Stimulated activated CD8-positive, alpha-beta memory T cell treated with anti-CD3 and anti-CD28 coated beads, Interleukin-12 subunit alpha, Interleukin-12 subunit beta, amount 100 ng/mL, for 24 hours (primary cell): ENCODE measurements around the gene B9D1.

ENCODE experiments used
- DNase-seq: peaks from one replicate; pipeline ENCODE4 v3.0.0-alpha.2; 2020; ENCODE audit errors: extremely low read depth

The B9D1 gene

DNA sequence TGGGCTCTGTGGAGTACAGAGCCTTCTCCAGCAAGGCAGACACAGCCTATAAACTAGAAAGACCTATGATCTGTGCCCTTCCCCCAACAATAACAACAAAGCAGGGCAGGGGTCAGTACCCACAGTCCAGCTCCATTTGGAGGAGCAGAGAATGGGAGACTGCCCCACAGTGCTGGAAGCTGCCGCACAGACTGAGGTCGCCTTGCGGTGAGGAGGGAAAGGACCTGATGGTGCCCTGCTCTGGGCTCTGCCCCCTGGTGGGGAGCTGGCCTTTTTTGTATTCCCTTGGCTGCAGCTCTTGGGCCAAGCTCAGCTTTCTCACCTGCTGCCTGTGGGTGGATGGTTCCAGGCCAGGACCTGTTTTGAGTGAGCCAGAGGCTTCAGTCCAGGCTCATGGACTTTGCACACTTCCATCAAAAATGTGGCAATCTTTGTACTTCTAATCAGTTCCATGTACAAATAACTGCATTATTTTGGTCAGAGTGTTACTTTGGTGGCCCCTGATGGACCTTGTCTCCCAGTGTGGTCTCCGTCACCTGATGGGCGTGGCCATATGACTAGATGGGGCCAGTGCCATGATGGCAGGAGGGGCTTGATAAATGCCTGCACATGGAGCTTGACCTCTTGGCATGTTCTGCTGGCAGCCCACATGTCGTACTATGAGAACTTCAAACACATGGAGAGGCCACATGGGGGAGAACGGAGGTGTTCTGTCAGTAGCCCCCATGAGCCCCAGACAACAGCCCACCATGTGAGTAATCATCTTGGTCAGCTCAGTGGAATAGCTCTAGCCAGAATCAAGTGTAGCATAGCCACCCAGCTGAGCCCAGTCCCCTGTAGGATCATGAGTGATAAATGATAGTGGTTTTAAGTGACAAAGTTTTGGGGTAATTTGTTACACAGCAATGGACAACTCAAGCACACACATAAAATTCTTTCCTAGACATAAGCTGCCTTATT lies 24.2 kb downstream of the B9D1 start:
- peak; percentile 24 for DNase-seq

DNA sequence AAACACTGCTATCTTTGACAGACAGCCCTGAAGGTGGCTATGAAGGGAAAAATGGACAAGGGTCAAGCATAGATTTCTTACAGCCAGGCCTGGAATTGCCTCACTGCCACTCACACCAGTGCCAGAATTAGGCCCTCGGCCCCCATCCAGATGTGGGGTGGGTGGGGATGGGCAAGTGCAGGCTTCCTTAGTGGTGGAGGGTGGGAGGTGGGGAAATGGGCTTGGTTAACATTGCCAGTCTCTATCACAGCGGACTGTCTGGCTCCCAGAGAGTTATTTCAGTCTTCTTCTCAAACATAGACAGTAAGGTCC lies 24.9 kb downstream of the B9D1 start:
- DNase-seq = no peak

DNA sequence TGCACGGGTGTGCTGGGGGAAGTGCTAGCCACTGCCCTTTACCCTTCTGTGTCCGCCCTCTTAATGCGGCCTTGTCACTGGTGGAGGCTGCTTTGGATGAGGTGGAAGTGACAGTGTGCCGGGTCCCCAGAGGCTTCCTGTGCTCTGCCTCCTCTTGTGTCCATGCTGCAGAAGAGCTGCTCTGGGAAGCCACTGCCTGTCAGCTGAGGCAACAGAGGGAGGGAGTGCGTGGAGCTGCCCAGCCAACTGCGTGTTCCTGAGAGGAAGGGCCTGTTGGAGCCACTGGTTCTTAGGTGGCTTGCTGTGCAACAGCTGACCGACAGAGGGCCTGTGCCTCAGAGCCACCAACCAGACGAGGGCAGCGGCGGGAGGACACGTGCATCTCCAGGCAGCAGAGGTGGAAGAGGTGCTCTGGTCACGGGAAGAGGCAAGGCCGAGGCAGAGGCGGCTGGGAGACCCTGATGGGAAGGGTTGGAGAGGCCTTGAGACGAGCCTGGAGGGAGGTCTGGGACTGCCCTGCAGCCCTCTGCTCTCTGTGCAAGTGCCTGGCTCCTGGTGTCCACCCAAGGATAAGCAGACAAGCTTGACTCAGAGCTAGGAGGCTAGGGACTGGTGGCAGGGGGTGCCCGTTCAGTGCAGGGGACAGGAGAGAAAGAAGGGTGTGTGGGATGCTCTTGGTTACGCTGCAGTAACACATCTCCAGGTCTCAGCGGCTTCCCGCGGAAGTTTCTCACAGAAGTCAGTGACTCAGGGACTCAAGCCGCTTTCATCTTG lies 25.4 kb downstream of the B9D1 start:
- DNase-seq = no peak

DNA sequence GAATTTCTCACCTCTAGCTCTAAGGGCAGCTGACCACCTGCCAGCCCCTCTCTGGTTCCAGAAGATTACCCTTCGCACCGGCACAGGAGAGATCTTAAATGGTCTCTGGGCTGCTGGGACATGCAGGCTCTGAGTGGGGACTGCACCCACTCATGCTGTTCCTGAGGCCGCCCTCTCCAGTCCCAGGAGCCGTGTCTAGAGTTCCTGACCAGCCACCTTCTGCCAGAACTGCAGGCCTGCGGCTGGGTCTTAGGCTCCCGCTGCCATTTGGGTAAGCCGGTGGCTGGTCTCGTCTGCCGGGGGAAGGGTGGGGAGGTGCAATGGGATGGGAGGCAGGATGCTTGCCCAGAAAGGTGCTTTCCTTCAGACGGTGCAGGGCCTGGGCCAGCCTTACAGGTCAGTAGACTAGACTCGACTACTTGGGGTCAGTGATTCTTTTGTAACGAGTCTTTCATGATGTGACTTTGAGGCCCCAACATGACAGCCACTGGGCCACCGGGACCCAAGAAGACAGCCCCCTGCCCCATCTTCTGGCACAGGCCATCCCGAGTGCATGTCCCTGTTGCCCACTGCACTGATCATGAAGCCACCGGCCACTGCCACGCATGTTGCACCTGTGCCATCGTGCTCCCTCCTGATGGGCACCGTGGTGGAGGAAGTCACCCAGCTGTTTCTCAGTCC lies 26.4 kb downstream of the B9D1 start:
- DNase-seq = no peak

DNA sequence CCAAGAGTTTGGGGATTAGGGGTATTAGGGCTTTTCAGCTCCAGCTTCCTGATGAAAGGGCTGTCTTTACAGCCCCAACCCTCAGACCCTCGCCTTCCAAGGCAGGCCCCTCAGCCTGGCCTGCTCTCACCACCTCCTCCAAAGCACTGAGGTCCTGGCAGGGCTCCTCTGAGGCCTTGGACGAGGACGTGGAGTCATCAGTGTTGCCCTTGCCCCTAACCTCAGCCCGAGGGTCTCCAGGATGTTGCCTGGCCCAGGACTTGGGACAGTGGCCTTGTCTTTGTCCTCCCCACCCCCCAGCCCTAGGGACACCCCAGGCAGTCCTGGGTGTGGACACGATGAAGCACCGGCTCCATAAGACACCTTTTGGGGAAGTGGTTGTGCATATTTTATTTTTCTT lies 28.2 kb downstream of the B9D1 start:
- no peak for DNase-seq

DNA sequence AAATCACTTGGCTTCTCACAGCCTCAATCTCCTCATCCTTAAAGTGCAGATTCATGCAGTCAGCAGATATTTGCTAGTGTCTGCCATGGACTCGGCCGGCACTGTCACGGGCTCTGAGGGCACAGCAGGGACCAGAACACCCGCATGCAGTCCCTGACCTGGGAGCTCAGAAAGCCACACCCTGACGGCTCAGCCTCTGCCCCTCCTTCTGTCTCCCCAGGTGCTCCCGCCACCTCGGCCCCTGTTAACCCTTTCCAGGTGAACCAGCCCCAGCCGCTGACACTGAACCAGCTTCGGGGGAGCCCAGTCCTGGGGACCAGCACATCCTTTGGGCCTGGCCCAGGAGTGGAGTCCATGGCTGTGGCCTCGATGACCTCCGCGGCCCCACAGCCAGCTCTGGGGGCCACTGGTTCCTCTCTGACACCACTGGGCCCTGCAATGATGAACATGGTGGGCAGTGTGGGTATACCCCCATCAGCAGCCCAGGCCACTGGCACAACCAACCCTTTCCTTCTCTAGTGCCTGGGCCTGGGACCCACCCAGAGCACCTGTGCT lies 28.7 kb downstream of the B9D1 start:
- DNase-seq = no peak

DNA sequence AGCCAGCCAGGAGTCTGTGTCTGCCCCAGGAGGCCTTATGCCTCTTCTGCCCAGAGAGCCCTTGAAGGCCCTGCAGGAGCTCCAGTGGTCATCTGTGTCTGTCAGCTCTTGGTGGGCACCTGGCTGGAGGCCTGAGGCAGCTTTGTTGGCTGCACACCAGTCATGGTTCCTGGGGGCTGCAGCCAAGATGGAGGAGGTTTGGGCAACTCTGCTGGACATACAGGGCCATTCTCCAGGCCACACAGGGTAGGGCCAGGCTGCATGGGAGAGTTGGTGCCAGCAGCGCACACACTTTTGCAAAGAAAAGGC lies 29.4 kb downstream of the B9D1 start:
- DNase-seq = no peak

DNA sequence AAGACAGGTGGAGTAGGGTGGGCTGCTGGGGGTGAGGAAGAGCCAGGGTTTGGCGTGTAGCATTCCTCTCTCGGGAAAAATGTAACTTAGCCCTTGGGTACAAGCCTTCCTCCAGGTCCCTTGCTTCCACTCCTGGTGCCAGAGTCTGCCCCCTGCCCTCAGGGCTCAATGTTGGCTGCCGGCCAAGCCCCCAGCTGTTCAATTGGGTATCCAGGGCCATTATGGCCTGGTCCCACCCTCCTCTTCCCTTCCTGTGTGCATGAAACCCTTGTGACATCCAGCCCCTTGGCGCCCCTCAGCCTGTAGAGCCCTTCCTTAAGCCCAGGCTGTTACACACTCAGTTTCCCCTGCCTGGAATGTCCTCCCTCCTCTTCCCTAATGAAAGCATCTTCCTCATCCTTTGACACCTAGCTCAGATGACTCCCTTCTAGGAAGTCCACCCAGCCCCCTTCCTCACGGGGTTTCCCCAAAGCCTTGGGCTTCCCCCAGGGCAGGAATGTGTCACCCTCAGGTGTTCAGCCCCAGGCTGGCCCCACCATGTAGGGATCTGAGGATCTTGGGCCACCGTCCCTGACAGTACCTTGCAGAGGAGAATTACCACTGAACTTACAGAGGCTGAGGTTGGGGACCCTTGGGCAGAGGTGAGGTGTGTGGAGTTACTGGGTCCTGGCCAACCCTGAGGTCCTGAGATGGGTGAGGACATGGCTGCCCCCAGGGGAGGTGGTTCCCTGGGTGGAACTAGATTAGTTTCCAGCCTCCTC lies 30.0 kb downstream of the B9D1 start:
- no peak for DNase-seq

DNA sequence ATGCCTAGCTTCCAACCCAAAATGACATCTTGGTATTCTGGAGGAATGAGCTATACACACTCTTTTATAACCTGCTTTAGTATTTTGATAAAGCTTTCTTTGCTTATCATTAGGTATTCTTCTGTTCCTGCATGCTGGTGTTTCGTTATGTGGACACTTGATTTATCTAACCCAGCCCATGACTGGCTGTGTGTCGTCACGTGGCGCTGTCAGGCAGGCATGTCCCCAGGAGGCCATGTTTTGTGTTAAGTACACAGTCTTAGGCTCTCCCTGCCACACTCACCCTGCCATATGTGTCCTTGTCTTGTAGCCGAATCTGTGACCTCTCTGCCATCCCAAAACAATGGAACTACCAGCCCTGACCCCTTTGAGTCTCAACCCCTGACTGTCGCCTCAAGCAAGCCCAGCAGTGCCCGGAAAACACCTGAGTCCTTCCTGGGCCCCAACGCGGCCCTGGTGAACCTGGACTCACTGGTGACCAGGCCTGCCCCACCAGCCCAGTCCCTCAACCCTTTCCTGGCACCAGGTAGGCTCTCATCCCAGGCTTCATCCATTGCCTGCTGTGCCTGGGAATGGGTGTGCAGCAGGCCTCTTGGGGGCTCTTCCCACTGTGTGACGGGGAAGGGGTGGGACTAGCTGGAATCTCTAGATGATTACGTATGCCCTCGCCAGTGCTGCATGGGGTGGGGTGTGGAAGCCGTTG lies 30.8 kb downstream of the B9D1 start:
- no peak for DNase-seq

DNA sequence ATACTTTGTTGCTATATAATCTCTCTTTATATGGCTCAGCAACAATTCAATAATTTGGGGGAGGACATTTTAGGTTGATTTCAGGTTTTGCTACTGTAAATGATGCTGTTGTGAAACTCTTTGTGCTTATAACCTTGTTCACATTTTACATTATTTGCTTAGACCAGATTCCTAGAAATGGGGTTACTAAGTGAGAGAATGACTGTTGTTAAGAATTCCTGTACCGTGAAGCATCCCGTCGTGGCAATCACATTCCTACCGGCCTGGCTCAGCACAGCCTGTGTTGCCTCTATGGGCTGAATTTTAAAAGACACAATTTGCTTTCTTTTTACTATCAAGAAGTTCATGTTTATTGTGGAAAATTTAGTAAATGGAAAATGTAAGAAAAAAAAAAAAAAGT lies 31.4 kb downstream of the B9D1 start:
- DNase-seq = no peak

DNA sequence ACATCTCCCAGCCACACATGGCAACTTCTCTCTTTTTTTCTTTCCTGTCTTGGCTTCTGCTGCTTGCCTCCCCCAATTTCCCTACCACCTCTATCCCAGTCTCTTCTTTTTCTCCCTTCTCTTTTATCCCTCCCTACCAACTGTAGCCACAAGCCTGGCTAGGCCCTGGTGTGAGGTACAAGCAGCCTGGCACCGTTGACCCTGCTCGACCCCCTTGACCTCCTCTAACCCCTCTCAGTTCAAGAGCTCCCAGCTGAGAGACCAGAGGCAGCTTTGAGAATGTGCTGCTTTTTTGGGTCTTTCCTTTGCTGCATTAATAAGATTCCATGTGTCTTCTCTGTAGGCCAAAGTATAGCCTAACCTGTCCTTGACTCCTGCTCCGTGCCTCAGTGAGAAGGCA lies 32.3 kb downstream of the B9D1 start:
- no peak for DNase-seq

DNA sequence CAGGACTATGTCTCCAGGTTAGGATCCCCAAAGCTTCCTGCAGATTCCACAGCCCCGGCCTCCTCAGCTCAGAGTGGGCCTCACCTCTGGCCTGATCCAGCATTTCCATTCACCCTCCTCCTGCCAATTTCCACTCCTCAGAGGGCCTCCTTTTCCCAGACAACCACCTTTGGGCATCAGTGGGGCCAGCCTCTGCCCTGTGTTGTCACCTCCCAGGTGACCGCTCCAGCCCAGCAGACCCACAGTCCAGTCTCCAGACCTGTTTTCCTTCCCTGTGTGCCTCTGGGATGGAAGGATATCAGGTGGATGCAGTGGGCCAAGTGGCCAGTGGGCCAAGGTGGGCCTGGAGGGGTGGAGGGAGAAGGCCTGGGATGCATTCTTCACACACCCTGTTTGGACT lies 32.7 kb downstream of the B9D1 start:
- no peak for DNase-seq

DNA sequence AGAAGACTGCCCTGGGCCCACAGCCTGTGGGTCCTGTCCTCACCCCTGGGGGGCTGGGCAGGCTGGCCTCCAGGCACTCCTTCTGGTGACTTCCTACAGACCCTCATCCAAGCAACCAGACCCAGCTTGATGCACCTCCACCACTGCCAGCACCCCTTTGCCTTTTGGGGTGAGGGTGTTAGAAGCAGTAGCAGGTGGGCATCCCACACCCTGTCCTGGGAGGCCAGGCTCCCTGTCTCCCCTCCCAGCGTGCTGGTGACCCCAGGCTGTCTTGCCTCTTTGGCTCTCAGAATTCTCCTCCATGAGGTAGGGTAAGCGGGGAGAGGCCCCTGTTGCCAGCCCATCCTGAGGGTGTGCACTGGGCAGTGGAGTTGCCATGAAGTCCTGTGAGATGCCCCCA lies 33.4 kb downstream of the B9D1 start:
- no peak for DNase-seq

DNA sequence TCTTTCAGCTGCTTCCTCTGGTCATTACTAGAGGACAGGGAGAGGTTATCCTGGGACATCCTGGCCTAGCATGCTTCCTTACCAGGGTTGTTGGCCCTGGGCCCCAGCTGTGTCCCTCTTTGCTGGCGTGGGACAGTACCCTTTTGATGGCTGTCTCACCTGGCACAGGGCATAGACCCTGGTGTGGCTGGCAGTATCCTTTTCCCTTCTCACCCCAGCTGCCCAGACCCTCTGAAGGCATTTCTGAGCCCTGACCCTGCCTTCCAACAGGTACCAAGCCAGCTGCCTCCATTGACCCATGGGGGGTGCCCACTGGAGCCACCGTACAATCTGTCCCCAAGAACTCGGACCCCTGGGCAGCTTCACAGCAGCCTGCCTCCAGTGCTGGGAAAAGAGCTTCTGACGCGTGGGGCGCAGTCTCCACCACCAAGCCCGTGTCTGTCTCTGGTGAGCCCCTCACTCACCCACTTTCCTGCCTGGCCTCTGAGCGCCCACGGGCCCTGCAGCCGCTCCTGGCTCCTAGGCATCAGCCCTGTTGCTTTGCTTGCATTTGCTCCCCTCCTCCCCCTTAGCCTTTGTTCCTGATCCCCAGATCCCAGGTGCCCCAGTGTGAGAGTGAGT lies 34.0 kb downstream of the B9D1 start:
- DNase-seq = no peak

DNA sequence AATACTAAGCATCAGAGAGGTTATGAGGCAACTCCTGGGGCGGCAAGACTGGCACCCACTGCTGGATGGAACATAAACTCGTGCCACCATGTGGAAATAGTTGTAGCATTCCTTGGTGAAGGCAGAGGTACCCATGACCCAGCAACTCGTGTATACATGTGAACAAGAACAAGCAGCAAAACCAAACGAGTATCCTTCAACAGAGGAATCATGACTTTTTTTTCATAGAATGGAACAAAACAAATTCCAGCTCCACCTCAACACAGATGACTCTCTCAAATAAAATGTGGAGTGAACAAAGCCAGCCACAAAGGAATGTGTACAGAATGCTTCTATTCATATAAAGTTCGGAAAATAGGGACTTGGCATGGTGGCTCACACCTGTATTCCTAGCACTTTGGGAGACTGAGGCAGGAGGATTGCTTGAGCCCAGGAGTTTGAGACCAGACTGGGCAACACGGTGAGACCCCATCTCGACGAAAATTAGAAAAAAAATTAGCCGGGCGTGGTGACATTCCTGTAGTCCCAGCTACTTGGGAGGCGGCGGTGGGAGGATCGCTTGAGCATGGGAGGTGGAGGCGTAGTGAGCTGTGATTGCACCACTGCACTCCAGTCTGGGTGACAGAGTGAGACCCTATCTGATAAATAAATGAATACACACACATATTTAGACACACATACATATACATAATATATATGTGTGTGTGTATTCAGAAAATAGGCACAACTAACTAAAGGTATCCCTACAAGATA lies 35.3 kb downstream of the B9D1 start:
- DNase-seq = no peak

DNA sequence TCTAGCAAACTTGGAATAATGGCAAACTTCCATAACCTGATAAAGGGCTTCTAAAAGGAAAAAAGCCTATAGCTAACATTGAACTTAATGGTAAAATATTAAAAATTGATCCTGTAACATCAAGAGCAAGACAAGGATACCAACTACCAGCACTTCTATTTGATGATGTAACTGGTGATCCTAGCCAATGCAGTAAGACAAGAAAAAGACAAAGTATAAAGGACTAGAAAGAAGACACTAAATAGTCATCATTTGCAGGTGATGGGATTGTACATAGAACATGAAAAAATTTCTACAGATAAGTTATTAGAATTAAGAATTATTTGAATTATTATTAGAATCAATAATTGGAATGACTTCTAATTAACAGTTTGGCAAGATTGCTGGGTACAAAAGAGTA lies 37.0 kb downstream of the B9D1 start:
- no peak for DNase-seq

DNA sequence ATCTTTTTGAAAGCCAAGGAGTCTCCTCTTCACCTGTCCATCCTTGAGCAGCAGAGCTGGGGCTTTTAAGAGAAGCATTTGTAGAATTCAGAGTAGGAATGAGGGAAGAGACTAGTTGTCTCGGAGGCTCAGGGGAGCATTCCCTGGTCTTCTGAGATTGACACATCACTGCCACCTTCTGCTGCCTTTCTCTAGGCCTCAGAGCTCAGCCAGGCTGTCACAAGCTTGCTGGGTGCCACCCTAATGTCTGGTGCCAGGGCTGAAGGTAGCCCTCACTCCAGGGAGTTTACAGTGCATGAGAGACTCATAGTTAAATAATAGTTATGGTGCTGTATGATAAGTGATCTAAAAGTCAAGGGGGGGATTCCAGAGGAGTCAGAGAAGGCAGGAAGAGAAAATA lies 39.7 kb downstream of the B9D1 start:
- DNase-seq = no peak

DNA sequence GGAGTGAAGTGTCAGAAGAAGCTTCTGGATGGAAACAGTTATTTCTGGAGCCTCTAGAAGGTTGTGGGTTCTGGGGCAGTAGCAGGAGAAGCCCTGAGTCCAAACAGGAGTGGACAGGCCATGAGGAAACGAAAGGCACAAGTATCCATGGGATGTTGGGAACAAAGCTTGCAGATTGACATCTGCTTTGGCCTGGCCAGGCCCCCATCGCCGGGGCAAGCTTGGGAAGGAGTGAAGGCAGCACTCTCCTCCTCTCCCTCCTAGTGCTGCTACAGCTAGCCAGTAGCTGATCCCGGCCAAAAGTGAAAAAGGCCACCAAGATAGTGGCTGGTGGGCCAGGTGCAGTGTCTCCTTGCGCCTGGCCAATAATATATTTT lies 40.4 kb downstream of the B9D1 start:
- DNase-seq = no peak

DNA sequence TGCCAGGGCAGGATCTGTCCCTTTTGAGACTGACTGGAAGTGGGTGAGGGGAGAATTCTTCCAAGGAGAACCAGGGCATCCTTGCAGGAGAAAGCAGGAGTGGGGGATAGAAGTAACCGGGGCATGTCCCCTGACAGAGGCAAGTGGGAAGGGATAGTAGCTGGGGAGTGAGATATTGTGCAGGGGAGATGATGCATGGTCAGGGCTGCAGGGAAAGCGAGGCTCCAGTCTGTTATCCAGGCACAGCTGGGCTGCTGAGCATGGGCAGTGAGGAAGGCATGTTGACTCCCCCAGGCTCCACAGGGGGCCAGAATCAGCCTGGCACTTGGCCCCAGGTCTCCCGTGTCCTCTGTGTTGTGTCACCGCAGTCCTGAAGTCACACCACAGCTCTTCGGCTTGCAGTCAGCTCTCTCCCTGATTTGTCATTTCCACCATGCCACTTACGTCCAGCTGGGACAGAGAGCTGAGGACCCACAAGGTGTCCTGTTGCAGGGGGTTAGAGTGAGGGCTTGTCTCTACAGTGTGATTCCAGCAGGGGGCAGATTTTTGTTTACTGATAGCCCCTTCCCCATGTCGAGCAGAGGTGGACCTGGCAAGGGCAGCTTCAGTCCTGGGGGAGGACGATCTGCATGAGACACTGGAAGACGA lies 40.9 kb downstream of the B9D1 start:
- no peak for DNase-seq

DNA sequence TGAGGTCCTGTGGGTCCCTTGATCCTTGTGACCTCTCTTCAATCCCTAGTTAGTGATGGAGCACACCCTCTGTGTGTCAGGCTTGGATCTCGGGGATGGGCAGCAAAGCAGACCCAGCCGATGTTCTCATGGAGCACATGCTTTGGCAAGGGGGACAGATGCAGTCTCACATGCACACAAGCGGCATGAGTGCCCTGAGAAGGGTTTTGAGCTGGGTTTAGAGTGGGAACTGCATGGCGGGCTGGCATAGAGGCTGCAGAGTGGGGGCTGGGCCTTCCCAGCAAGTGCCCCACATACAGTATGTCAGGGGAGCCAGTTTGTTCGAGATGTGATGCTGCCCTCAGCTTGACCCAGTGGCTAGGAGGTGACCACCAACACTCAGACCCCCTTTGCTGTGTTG lies 41.6 kb downstream of the B9D1 start:
- no peak for DNase-seq
